Chondrocyte (in vitro differentiated cells): Measurements from ENCODE around the gene FBXL12. TPM values are rescaled to one million over a fixed set of nuclear protein-coding genes. Genes with fewer than 3 reads are reported as not detected.
A peak's percentile ranks its signal among the peaks of the same experiment; 100 is the strongest.

Source experiments
- DNase-seq: peaks from one replicate; pipeline ENCODE4 v3.0.0; 2021; ENCODE audit warnings: mixed read lengths, low spot score
- H3K27ac Mint-ChIP-seq: one replicate; pipeline ENCODE4 v1.8.0; 2021; ENCODE audit warnings: mild to moderate bottlenecking, moderate library complexity, mixed read lengths; ENCODE audit not compliant: unreplicated experiment
- H3K27me3 Mint-ChIP-seq: 2 replicates; pipeline ENCODE4 v1.8.0; 2021; ENCODE audit warnings: low read depth, mixed read lengths
- H3K36me3 Mint-ChIP-seq: 2 replicates; pipeline ENCODE4 v1.8.0; 2021; ENCODE audit warnings: low read depth, mixed read lengths
- H3K4me1 Mint-ChIP-seq: 2 replicates; pipeline ENCODE4 v1.8.0; 2021; ENCODE audit warnings: low read depth, mild to moderate bottlenecking, mixed read lengths
- H3K4me3 Mint-ChIP-seq: one replicate; pipeline ENCODE4 v1.8.0; 2021; ENCODE audit warnings: mild to moderate bottlenecking, moderate library complexity, mixed read lengths; ENCODE audit not compliant: unreplicated experiment
- H3K9me3 Mint-ChIP-seq: 2 replicates; pipeline ENCODE4 v1.8.0; 2021; ENCODE audit warnings: low read depth, mixed read lengths
- CTCF ChIP-seq: fragments of 200-600 bp; sonication (generic); IDR thresholded peaks from 2 replicates; pipeline ENCODE4 v1.5.0; 2021; ENCODE audit warnings: antibody characterized with exemption, mild to moderate bottlenecking, moderate library complexity
- total RNA-seq: library from RNA; stranded (reverse); gene quantifications from 3 replicates; pipeline ENCODE4 v1.2.1, GENCODE V29; 2021

Gene FBXL12
- total RNA-seq, 1 donor from 2014 or later, result 26.7 TPM

- H3K4me3 Mint-ChIP-seq, result peak overlapping the region; percentile 89
- H3K27ac Mint-ChIP-seq, result peak overlapping the region; percentile 29
- no peak for TF ChIP-seq CTCF
- no peaks in the 10 kb centered on the region for H3K27me3 Mint-ChIP-seq
- no peak for DNase-seq
- H3K36me3 Mint-ChIP-seq, result peaks cover 3% of the 10 kb centered on the region
- peaks cover 12% of the 10 kb centered on the region for H3K4me1 Mint-ChIP-seq
- H3K9me3 Mint-ChIP-seq, result no peaks in the 10 kb centered on the region
Measured at GRCh38 chr19:9836021-9836420, 17.1 kb upstream of the FBXL12 start.

GRCh38 chr19:9835507-9835949 lies 16.6 kb upstream of the FBXL12 start:
- no peaks in the 10 kb centered on the region for H3K9me3 Mint-ChIP-seq
- H3K27me3 Mint-ChIP-seq, result no peaks in the 10 kb centered on the region
- peak overlapping the region; percentile 29 for H3K27ac Mint-ChIP-seq
- peak; percentile 2 for TF ChIP-seq CTCF
- H3K36me3 Mint-ChIP-seq, result peaks cover 3% of the 10 kb centered on the region
- H3K4me1 Mint-ChIP-seq, result peaks cover 12% of the 10 kb centered on the region
- H3K4me3 Mint-ChIP-seq, result peak overlapping the region; percentile 89
- no peak for DNase-seq

GRCh38 chr19:9834726-9835506 lies 16.0 kb upstream of the FBXL12 start, which contains the start of gene PIN1:
TSS of gene PIN1 (plus strand) at chr19:9835318. CDS start at chr19:9835345, 27 bp downstream.
- peak; percentile 100 for DNase-seq
- H3K4me3 Mint-ChIP-seq, result peak within 1 kb of the TSS; percentile 89
- TF ChIP-seq CTCF, result peak; percentile 80
- H3K27ac Mint-ChIP-seq, result peak within 1 kb of the TSS; percentile 76
- peaks cover 14% of the 10 kb centered on the region for H3K4me1 Mint-ChIP-seq
- no peaks in the 10 kb centered on the region for H3K9me3 Mint-ChIP-seq
- no peaks in the 10 kb centered on the region for H3K27me3 Mint-ChIP-seq
- no peaks in the 10 kb centered on the region for H3K36me3 Mint-ChIP-seq

- Mint-ChIP-seq H3K4me1 (peaks cover 16% of the 10 kb centered on the region), H3K27me3 (no peaks in the 10 kb centered on the region), H3K36me3 (no peaks in the 10 kb centered on the region), H3K4me3 (peak overlapping the region; percentile 89), H3K27ac (peak overlapping the region; percentile 76), H3K9me3 (no peaks in the 10 kb centered on the region)
- DNase-seq, result no peak
- TF ChIP-seq CTCF, result no peak
Measured at GRCh38 chr19:9834307-9834725, 15.4 kb upstream of the FBXL12 start.

- Mint-ChIP-seq H3K9me3 (no peaks in the 10 kb centered on the region), H3K27ac (peak overlapping the region; percentile 98), H3K4me3 (peak overlapping the region; percentile 100), H3K27me3 (no peaks in the 10 kb centered on the region), H3K36me3 (peaks cover 1% of the 10 kb centered on the region), H3K4me1 (peaks cover 31% of the 10 kb centered on the region)
- TF ChIP-seq CTCF, result no peak
- no peak for DNase-seq
Measured at GRCh38 chr19:9828551-9829063, 9.7 kb upstream of the FBXL12 start.
